K562 (cell line): ENCODE results near the gene DDR1. TPM values are rescaled to one million over a fixed set of nuclear protein-coding genes. Genes with fewer than 3 reads are reported as not detected.

ENCODE experiments used
- ATAC-seq: fragments of 200-7000 bp; cut with Tn5 transposase; 3 replicates; pipeline ENCODE4 v1.9.1; 2020; ENCODE audit warnings: moderate library complexity
- BruUV-seq: library from RNA; stranded (reverse); fragments of 400-500 nt; replicated peaks from 2 replicates; lab custom pipeline; 2021; lab: Mats Ljungman, UMichigan
- CTCF ChIA-PET: fragments of 300-600 bp; formaldehyde crosslinking; extraction: SDS; loops from one replicate; lab custom pipeline; 2021; ENCODE audit warnings: low intra/inter-chr PET ratio; lab: Yijun Ruan, JAX
- POLR2A ChIA-PET: fragments of 300-600, 350-650 bp; sonication (Branson Sonifier 250); formaldehyde crosslinking; extraction: SDS; loops from one replicate; lab custom pipeline; 2021; ENCODE audit warnings: antibody characterized with exemption, inconsistent platforms; lab: Yijun Ruan, JAX
- DNase-seq, 4 experiments: peaks; one replicate each; pipeline versions ENCODE4 v3.0.0 to v3.0.0-alpha.2; 2011 to 2018; ENCODE audit warnings: low spot score in 3 of 4, mixed read lengths in 3 of 4; ENCODE audit errors: extremely low read depth in 1 of 4
- FAIRE-seq: peaks from 2 replicates; lab custom pipeline; 2011; peaks lifted over from hg19 to GRCh38; lab: Jason Lieb, UNC
- H2AFZ ChIP-seq: 2 replicates; pipeline ENCODE4 v1.6.0; 2011; ENCODE audit warnings: low read depth, low read length, control low read depth, inconsistent platforms
- H3K27ac ChIP-seq: fragments of 200-600 bp; 3 replicates; pipeline ENCODE4 v1.8.0; 2011; ENCODE audit warnings: low read depth, mild to moderate bottlenecking, control low read depth, inconsistent platforms, low read length, moderate library complexity, mixed read lengths; ENCODE audit errors: extremely low read depth
- H3K27me3 ChIP-seq, 2 experiments: fragments of 300-600 bp in 1 of 2; 2 replicates in 1 of 2; 3 replicates in 1 of 2; pipeline versions ENCODE4 v1.6.0 to v1.8.0; 2011; ENCODE audit warnings: inconsistent platforms in 2 of 2, low read length in 2 of 2, mild to moderate bottlenecking in 1 of 2, mixed read lengths in 1 of 2, moderate library complexity in 1 of 2; ENCODE audit not compliant: control insufficient read depth in 2 of 2, insufficient read depth in 2 of 2
- H3K36me3 ChIP-seq: fragments of 300-600 bp; 3 replicates; pipeline ENCODE4 v1.8.0; 2011; ENCODE audit warnings: mild to moderate bottlenecking, low read length, inconsistent platforms; ENCODE audit not compliant: control insufficient read depth, insufficient read depth
- H3K4me1 ChIP-seq, 2 experiments: fragments of 200-600 bp in 1 of 2; replicated peaks in 1 of 2; 2 replicates in 1 of 2; 3 replicates in 1 of 2; pipeline versions ENCODE4 v1.5.1 to v1.8.0; 2011; ENCODE audit warnings: inconsistent platforms in 2 of 2, low read length in 2 of 2, mild to moderate bottlenecking in 1 of 2, mixed read lengths in 1 of 2, moderate library complexity in 1 of 2; ENCODE audit not compliant: control insufficient read depth in 2 of 2, insufficient read depth in 2 of 2
- H3K4me2 ChIP-seq: 2 replicates; pipeline ENCODE4 v1.6.1; 2011; ENCODE audit warnings: low read length, control low read depth, inconsistent platforms, mixed read lengths; ENCODE audit not compliant: insufficient read depth
- H3K4me3 ChIP-seq: fragments of 200-600 bp; sonication (generic), shearing (Covaris generic); 2 replicates; pipeline ENCODE4 v1.5.1; 2016; ENCODE audit warnings: control low read depth, inconsistent platforms
- H3K79me2 ChIP-seq: fragments of 200-600 bp; 3 replicates; pipeline ENCODE4 v1.8.0; 2011; ENCODE audit warnings: low read length, inconsistent platforms; ENCODE audit not compliant: control insufficient read depth, insufficient read depth
- H3K9ac ChIP-seq, 2 experiments: 2 replicates each; pipeline versions ENCODE4 v1.6.0 to v1.6.1; 2011; ENCODE audit warnings: low read depth in 2 of 2, low read length in 2 of 2, control low read depth in 1 of 2, inconsistent platforms in 1 of 2, mild to moderate bottlenecking in 1 of 2, mixed read lengths in 1 of 2; ENCODE audit not compliant: insufficient read depth in 1 of 2
- H3K9me1 ChIP-seq: one replicate; pipeline ENCODE4 v1.6.0; 2011; ENCODE audit warnings: inconsistent platforms, mild to moderate bottlenecking, low read length, moderate library complexity; ENCODE audit not compliant: control insufficient read depth, insufficient read depth
- H3K9me3 ChIP-seq: replicated peaks from 2 replicates; pipeline ENCODE4 v1.5.1; 2011; ENCODE audit warnings: low read depth, low read length, inconsistent platforms; ENCODE audit not compliant: control insufficient read depth, insufficient read depth
- H4K20me1 ChIP-seq: replicated peaks from 2 replicates; pipeline ENCODE4 v1.6.1; 2011; ENCODE audit warnings: low read length, inconsistent platforms, mixed read lengths; ENCODE audit not compliant: control insufficient read depth, insufficient read depth
- C11orf30 ChIP-seq: fragments of 450-650 bp; IDR thresholded peaks from 2 replicates; pipeline ENCODE4 v1.6.1; 2016; ENCODE audit warnings: low read depth, mild to moderate bottlenecking
- CSDE1 ChIP-seq, 2 experiments: fragments of 450-650 bp; IDR thresholded peaks; 2 replicates each; pipeline ENCODE4 v1.6.1; 2016; ENCODE audit warnings: mild to moderate bottlenecking in 1 of 2
- KAT7 ChIP-seq: sonication (generic); formaldehyde crosslinking; IDR thresholded peaks from 2 replicates; pipeline ENCODE4 v1.8.0; 2022; ENCODE audit warnings: missing genetic modification reagents, mild to moderate bottlenecking, borderline replicate concordance
- MBD1 ChIP-seq: fragments of 250-450 bp; sonication (Bioruptor Pico); IDR thresholded peaks from 2 replicates; pipeline ENCODE4 v1.8.0; 2022; ENCODE audit warnings: inconsistent platforms
- NBN ChIP-seq: fragments of 450-650 bp; IDR thresholded peaks from 2 replicates; pipeline ENCODE4 v1.6.1; 2016; ENCODE audit warnings: low read depth, mild to moderate bottlenecking
- SMARCC2 ChIP-seq: fragments of 450-650 bp; IDR thresholded peaks from 2 replicates; pipeline ENCODE4 v1.6.1; 2017; ENCODE audit warnings: antibody characterized with exemption, moderate library complexity, mild to moderate bottlenecking, low read depth
- TRIM28 ChIP-seq: fragments of 450-650 bp; IDR thresholded peaks from 2 replicates; pipeline ENCODE4 v1.6.1; 2017
- ZC3H4 ChIP-seq: sonication (generic); formaldehyde crosslinking; IDR thresholded peaks from 2 replicates; pipeline ENCODE4 v1.9.0; 2021; ENCODE audit warnings: missing genetic modification reagents, borderline replicate concordance
- ZNF445 ChIP-seq: fragments of 250-450 bp; sonication (Bioruptor Pico); IDR thresholded peaks from 2 replicates; pipeline ENCODE4 v1.4.0; 2020; ENCODE audit warnings: low read depth, mild to moderate bottlenecking, moderate library complexity
- ZSCAN32 ChIP-seq: fragments of 450-650 bp; formaldehyde crosslinking; IDR thresholded peaks from 2 replicates; pipeline ENCODE4 v1.4.0; 2020; ENCODE audit warnings: mild to moderate bottlenecking, moderate library complexity
- WGBS: fragments of 100-300 bp; shearing (Covaris generic); methylation state at CpG from one replicate; pipeline ENCODE4 v1.1.6; 2016; ENCODE audit warnings: low coverage, mixed read lengths; ENCODE audit not compliant: insufficient coverage; ENCODE audit errors: missing lambda C conversion rate; 5-methylcytosine and 5-hydroxymethylcytosine counted together
- in situ Hi-C: fragments of 300-500 bp; cut with MboI; formaldehyde crosslinking; loops from 4 replicates; pipeline ENCODE4 v1.15.0; 2018; ENCODE audit warnings: inconsistent platforms, mixed read lengths
- intact Hi-C: fragments of 100-400 bp; cut with micrococcal nuclease; formaldehyde crosslinking; loops from 2 replicates; pipeline ENCODE4 v1.14.2; 2022
- polyA plus RNA-seq, 8 experiments: library from polyadenylated mRNA; depleted of rRNA in 4 of 8; stranded (reverse) in 5 of 8; unstranded in 3 of 8; fragments of >200 nt; fragmentation: Nextera tagmentation in 2 of 8; fragmentation: Illumina TruSeq in 1 of 8; extraction: Ambion mirVana in 2 of 8; extraction: Trizol in 1 of 8; gene quantifications; 2 replicates each; pipeline versions ENCODE4 v1.2.1 to v1.2.3, GENCODE V29; 2011 to 2014; ENCODE audit warnings: inconsistent platforms in 1 of 8, missing spikeins in 1 of 8
- total RNA-seq, 7 experiments: library from RNA; depleted of rRNA in 6 of 7; stranded (reverse); fragments of >200 nt in 6 of 7; fragmentation: Illumina TruSeq in 2 of 7; extraction: Trizol in 2 of 7; gene quantifications; 2 replicates each; pipeline versions ENCODE4 v1.2.1 to v1.2.3, GENCODE V29; 2011 to 2021; ENCODE audit warnings: low replicate concordance in 1 of 7
- TF ChIP-seq, protein P1 (sequence below): fragments of 250-450 bp; sonication (Bioruptor Pico); IDR thresholded peaks from 2 replicates; pipeline ENCODE4 v1.6.1; 2021; ENCODE audit warnings: mild to moderate bottlenecking
- TF ChIP-seq, protein P2 (sequence below): fragments of 250-450 bp; sonication (Bioruptor Pico); IDR thresholded peaks from 2 replicates; pipeline ENCODE4 v1.8.0; 2022; ENCODE audit warnings: moderate library complexity, mild to moderate bottlenecking, inconsistent platforms
- TF ChIP-seq, protein P3 (sequence below): fragments of 450-650 bp; IDR thresholded peaks from 2 replicates; pipeline ENCODE4 v1.6.1; 2016; ENCODE audit warnings: low read depth

DDR1 gene
- total and polyA plus RNA-seq, 9 of the 15 experiments (the other 6 are each of a cell fraction or from before 2014, with no cell fraction given): 1.4 to 44.6 (median 12.2) TPM

DNA sequence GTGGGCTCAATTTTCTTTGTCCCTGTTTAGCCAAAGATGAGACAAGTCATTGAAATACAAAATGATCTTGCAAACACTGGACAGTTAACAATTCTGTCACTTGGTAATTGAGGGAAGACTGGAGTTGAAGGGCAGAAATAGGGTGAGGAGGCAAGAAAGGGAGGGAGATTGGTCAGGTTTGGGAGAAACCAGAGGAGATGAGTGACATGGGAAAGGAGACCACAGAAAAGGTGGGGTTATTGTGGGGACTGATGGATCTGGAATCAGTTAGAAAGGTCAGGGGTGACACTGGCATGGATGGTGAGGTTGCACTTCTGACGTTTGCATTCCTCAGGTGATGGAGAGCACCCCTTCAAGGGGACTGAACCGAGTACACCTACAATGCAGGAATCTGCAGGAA lies 24.4 kb downstream of the DDR1 start:
- no peak for ATAC-seq
- BruUV-seq: no TSS peak
- peak overlapping the region; percentile 68 for H3K27ac ChIP-seq
- H3K4me2 ChIP-seq: peak overlapping the region; percentile 98
- POLR2A ChIA-PET: interaction anchor here (0.6 to 2.5 kb wide), 6 partner anchors 11 to 266 kb away, joined by 3 to 17 read pairs (median 4); no protein-coding TSS in a partner anchor
- H4K20me1 ChIP-seq: no peaks in the 10 kb centered on the region
- in situ Hi-C loops (no loop called here), intact Hi-C loops (no loop called here)
- DNase-seq: no peak
- peak overlapping the region; percentile 79 for H2AFZ ChIP-seq
- peaks cover 15% of the 10 kb centered on the region for H3K79me2 ChIP-seq
- WGBS: 4% methylated on average over 2 of the region's 2 CpGs
- H3K4me1 ChIP-seq: peaks cover 8 to 13% of the 10 kb centered on the region in 2 experiments
- H3K9me1 ChIP-seq: no peaks in the 10 kb centered on the region
- CTCF ChIA-PET: interaction anchor here (0.6 to 0.7 kb wide), 2 partner anchors 24 to 175 kb away, joined by 3 read pairs; partner anchors contain the start of gene DDR1
- peak overlapping the region; percentile 76 for H3K4me3 ChIP-seq
- H3K9ac ChIP-seq: peak overlapping the region; percentile 88 to 92
- H3K36me3 ChIP-seq: peaks cover 46% of the 10 kb centered on the region
- FAIRE-seq: peak; percentile 26
- H3K27me3 ChIP-seq: no peaks in the 10 kb centered on the region
- H3K9me3 ChIP-seq: no peaks in the 10 kb centered on the region
- TF ChIP-seq, protein P1, sequence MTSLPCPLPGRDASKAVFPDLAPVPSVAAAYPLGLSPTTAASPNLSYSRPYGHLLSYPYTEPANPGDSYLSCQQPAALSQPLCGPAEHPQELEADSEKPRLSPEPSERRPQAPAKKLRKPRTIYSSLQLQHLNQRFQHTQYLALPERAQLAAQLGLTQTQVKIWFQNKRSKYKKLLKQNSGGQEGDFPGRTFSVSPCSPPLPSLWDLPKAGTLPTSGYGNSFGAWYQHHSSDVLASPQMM (CRISPR knock-in tag): no peak
- TF ChIP-seq CSDE1 (IDR thresholded peaks at IDR 0.05) (no peak), ZSCAN32 (no peak), ZNF445 (CRISPR knock-in tag) (no peak), ZC3H4 (CRISPR knock-in tag) (0 out of 2 replicates have a peak, but pooled peaks have one; percentile 50), C11orf30 (no peak), MBD1 (CRISPR knock-in tag) (no peak), TRIM28 (no peak), NBN (no peak), KAT7 (CRISPR knock-in tag) (no peak), SMARCC2 (no peak)
- TF ChIP-seq, protein P2, sequence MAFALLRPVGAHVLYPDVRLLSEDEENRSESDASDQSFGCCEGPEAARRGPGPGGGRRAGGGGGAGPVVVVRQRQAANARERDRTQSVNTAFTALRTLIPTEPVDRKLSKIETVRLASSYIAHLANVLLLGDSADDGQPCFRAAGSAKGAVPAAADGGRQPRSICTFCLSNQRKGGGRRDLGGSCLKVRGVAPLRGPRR (CRISPR knock-in tag): no peak
- TF ChIP-seq, protein P3, sequence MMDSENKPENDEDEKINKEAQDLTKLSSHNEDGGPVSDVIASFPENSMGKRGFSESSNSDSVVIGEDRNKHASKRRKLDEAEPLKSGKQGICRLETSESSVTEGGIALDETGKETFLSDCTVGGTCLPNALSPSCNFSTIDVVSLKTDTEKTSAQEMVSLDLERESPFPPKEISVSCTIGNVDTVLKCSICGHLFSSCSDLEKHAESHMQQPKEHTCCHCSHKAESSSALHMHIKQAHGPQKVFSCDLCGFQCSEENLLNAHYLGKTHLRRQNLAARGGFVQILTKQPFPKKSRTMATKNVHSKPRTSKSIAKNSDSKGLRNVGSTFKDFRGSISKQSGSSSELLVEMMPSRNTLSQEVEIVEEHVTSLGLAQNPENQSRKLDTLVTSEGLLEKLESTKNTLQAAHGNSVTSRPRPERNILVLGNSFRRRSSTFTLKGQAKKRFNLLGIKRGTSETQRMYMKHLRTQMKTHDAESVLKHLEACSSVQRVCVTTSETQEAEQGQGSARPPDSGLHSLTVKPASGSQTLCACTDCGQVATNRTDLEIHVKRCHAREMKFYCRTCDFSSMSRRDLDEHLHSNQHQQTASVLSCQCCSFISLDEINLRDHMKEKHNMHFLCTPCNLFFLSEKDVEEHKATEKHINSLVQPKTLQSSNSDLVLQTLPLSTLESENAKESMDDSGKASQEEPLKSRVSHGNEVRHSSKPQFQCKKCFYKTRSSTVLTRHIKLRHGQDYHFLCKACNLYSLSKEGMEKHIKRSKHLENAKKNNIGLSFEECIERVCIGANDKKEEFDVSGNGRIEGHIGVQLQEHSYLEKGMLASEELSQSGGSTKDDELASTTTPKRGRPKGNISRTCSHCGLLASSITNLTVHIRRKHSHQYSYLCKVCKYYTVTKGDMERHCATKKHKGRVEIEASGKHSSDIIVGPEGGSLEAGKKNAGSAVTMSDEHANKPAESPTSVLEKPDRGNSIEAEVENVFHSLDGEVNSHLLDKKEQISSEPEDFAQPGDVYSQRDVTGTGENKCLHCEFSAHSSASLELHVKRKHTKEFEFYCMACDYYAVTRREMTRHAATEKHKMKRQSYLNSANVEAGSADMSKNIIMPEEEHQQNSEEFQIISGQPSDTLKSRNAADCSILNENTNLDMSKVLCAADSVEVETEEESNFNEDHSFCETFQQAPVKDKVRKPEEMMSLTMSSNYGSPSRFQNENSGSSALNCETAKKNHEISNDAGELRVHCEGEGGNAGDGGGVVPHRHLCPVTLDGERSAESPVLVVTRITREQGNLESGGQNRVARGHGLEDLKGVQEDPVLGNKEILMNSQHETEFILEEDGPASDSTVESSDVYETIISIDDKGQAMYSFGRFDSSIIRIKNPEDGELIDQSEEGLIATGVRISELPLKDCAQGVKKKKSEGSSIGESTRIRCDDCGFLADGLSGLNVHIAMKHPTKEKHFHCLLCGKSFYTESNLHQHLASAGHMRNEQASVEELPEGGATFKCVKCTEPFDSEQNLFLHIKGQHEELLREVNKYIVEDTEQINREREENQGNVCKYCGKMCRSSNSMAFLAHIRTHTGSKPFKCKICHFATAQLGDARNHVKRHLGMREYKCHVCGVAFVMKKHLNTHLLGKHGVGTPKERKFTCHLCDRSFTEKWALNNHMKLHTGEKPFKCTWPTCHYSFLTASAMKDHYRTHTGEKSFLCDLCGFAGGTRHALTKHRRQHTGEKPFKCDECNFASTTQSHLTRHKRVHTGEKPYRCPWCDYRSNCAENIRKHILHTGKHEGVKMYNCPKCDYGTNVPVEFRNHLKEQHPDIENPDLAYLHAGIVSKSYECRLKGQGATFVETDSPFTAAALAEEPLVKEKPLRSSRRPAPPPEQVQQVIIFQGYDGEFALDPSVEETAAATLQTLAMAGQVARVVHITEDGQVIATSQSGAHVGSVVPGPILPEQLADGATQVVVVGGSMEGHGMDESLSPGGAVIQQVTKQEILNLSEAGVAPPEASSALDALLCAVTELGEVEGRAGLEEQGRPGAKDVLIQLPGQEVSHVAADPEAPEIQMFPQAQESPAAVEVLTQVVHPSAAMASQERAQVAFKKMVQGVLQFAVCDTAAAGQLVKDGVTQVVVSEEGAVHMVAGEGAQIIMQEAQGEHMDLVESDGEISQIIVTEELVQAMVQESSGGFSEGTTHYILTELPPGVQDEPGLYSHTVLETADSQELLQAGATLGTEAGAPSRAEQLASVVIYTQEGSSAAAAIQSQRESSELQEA: no peak
